Vagina (tissue), 2 donors: ENCODE measurements around the gene PRPF19. TPM values are rescaled to one million over a fixed set of nuclear protein-coding genes. Genes with fewer than 3 reads are reported as not detected.

Experiments used
- DNase-seq, 2 donors: peaks; one replicate each; pipeline ENCODE4 v3.0.0-alpha.2; 2017; ENCODE audit errors: extremely low spot score in 2 of 2
- H3K27ac ChIP-seq: fragments of 200-600 bp; sonication (generic); one replicate; pipeline ENCODE4 v1.5.1; 2019
- H3K27me3 ChIP-seq: fragments of 200-600 bp; sonication (generic); one replicate; pipeline ENCODE4 v1.5.1; 2019
- H3K36me3 ChIP-seq, 2 donors: fragments of 200-600 bp; sonication (generic); one replicate each; pipeline ENCODE4 v1.5.1; 2017 to 2019
- H3K4me1 ChIP-seq: fragments of 200-600 bp; sonication (generic); one replicate; pipeline ENCODE4 v1.5.1; 2019
- H3K4me3 ChIP-seq, 2 donors: fragments of 200-600 bp; sonication (generic); 1 replicate in 1 of 2; 2 replicates in 1 of 2; pipeline ENCODE4 v1.5.1; 2016 to 2019
- H3K9me3 ChIP-seq: fragments of 200-600 bp; sonication (generic); one replicate; pipeline ENCODE4 v1.5.1; 2019
- POLR2A ChIP-seq, 2 donors: fragments of 450-650 bp; IDR thresholded peaks; one replicate each; pipeline ENCODE4 v1.6.1; 2017; ENCODE audit warnings: antibody characterized with exemption in 2 of 2, mild to moderate bottlenecking in 2 of 2, moderate library complexity in 2 of 2
- POLR2AphosphoS5 ChIP-seq, 2 donors: sonication (generic); formaldehyde crosslinking; IDR thresholded peaks; one replicate each; pipeline ENCODE4 v1.9.0; 2017; ENCODE audit warnings: antibody characterized with exemption in 2 of 2, mild to moderate bottlenecking in 2 of 2, low read depth in 1 of 2; ENCODE audit not compliant: insufficient read depth in 1 of 2
- intact Hi-C: fragments of 100-400 bp; cut with DNase I; formaldehyde crosslinking; loops from one replicate; pipeline ENCODE4 v1.15.1; 2023
- total RNA-seq: library from RNA; depleted of rRNA; stranded (reverse); fragments of >200 nt; gene quantifications from one replicate; pipeline ENCODE4 v1.2.3, GENCODE V29; 2016
- TF ChIP-seq, protein P1 (sequence below), 3 experiments: fragments of 450-650 bp in 2 of 3; fragments of 200-600 bp in 1 of 3; sonication (generic) in 1 of 3; IDR thresholded peaks; one replicate each; pipeline ENCODE4 v1.5.1; 2017 to 2019; ENCODE audit warnings: antibody characterized with exemption in 3 of 3, mild to moderate bottlenecking in 2 of 3, moderate library complexity in 2 of 3

Gene PRPF19
- total RNA-seq, 1 donor from 2014 or later: 54.0 TPM

DNA sequence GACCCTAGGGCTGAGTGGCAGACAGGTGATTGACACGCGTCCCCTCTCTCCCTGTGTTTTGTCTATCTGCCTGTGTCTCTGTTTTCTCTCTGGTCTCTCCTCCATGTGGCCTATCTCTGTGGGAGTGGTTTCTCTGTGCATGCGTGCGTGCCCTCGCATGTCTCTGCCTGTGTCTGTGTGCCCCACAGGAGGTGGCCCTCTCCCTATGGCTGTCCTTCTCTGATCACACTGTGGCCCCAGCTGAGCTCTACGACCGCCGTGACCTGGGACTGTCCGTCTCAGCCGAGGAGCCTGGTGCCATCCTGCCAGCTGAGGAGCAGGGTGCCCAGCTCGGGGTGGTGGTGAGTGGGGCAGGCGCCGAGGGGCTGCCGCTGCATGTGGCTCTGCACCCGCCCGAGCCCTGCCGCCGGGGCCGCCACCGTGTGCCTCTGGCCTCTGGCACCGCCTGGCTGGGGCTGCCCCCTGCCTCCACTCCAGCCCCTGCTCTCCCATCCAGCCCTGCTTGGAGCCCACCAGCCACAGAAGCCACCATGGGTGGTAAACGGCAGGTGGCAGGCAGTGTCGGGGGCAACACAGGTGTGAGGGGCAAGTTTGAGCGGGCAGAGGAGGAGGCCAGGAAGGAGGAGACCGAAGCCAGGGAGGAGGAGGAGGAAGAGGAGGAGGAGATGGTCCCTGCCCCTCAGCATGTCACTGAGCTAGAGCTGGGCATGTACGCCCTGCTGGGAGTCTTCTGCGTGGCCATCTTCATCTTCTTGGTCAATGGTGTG lies 29.5 kb upstream of the PRPF19 start:
- Histone ChIP-seq H3K9me3 (no peaks in the 10 kb centered on the region), H3K27me3 (no peaks in the 10 kb centered on the region), H3K36me3 (peaks cover 0 to 6% of the 10 kb centered on the region in 2 donors), H3K4me3 (no peak overlapping the region), H3K27ac (no peak overlapping the region), H3K4me1 (no peaks in the 10 kb centered on the region)
- TF ChIP-seq, protein P1, sequence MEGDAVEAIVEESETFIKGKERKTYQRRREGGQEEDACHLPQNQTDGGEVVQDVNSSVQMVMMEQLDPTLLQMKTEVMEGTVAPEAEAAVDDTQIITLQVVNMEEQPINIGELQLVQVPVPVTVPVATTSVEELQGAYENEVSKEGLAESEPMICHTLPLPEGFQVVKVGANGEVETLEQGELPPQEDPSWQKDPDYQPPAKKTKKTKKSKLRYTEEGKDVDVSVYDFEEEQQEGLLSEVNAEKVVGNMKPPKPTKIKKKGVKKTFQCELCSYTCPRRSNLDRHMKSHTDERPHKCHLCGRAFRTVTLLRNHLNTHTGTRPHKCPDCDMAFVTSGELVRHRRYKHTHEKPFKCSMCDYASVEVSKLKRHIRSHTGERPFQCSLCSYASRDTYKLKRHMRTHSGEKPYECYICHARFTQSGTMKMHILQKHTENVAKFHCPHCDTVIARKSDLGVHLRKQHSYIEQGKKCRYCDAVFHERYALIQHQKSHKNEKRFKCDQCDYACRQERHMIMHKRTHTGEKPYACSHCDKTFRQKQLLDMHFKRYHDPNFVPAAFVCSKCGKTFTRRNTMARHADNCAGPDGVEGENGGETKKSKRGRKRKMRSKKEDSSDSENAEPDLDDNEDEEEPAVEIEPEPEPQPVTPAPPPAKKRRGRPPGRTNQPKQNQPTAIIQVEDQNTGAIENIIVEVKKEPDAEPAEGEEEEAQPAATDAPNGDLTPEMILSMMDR (IDR thresholded peaks at IDR 0.05): no peak
- TF ChIP-seq POLR2AphosphoS5 (IDR thresholded peaks at IDR 0.05; ENCODE audit: insufficient read depth in 1 of 2, low read depth in 1 of 2) (no peak), POLR2A (IDR thresholded peaks at IDR 0.05) (no peak)
- intact Hi-C loops: no loop called here
- DNase-seq: no peak

DNA sequence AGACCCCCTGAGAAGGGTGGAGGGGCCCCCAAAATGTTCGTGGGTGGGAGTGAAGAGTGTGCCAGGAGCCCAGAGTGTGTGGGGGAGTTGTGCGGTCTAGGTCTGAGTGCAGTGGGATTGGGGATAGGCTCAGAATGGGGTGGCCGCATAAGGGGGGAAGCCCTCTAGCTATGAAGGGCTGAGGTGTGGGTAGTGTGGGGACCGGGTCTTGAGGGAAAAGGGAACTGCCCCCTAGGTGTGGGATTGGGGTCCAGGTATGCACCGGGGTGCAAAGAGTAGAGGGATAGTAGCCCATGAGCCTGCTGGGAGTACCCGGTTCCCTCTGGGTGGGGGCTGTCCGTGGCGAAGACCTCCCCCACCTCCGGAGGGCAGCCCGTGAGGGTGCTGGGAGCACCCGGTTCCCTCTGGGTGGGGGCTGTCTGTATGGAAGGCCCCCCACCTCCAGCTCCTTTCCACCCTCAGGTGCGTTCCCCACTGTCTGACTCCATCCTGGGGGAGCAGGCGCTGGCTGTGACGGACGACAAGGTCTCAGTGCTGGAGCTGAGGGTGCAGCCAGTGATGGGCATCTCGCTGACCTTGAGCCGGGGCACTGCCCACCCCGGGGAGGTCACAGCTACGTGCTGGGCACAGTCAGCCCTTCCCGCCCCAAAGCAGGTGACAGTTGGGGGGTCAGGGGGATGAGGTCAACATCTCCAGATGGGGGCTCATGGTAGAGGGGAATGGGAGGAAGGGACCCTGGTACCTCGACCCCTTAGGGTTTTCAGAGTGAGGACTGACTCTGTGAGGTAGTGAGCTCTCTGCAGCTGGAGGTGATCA lies 28.6 kb upstream of the PRPF19 start:
- no peak for DNase-seq
- TF ChIP-seq, protein P1 (IDR thresholded peaks at IDR 0.05): no peak
- no peak for TF ChIP-seq POLR2A (IDR thresholded peaks at IDR 0.05)
- no peak for TF ChIP-seq POLR2AphosphoS5 (IDR thresholded peaks at IDR 0.05; ENCODE audit: insufficient read depth in 1 of 2, low read depth in 1 of 2)
- Histone ChIP-seq H3K27ac (no peak overlapping the region), H3K4me1 (no peaks in the 10 kb centered on the region), H3K36me3 (no peaks in the 10 kb centered on the region), H3K9me3 (no peaks in the 10 kb centered on the region), H3K27me3 (no peaks in the 10 kb centered on the region), H3K4me3 (no peak overlapping the region)
- intact Hi-C loops: no loop called here

DNA sequence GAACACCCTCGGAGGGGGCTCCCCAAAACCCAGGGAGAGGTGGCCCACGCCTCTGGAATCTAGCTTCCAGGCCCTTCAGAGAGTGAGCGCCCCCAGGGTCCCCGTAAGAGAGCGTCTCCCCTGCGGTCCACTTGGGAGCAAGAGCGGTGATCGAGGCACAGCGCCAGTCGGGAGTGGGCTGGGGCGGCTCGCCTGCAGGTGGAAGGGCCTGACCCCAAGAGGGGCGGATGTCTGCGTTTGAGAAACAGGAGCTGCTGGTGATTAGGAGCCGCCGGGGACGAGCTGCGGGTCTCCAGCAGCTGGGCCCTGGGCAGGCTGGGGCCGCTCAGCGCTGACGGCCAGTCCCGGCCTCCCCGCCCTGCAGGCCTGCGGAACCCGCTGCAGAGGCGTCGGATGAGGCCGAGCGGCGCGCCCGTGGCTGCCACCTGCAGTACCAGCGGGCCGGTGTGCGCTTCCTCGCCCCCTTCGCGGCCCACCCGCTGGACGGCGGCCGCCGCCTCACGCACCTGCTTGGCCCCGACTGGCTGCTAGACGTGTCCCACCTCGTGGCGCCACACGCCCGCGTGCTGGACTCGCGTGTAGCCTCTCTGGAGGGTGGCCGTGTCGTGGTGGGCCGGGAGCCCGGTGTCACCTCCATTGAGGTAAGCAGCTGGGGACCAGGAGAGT lies 27.9 kb upstream of the PRPF19 start:
- no peaks in the 10 kb centered on the region for H3K9me3 ChIP-seq
- H3K27me3 ChIP-seq: no peaks in the 10 kb centered on the region
- H3K4me3 ChIP-seq: no peak overlapping the region
- DNase-seq: no peak
- intact Hi-C loops: no loop called here
- TF ChIP-seq, protein P1 (IDR thresholded peaks at IDR 0.05): no peak
- TF ChIP-seq POLR2AphosphoS5 (IDR thresholded peaks at IDR 0.05; ENCODE audit: insufficient read depth in 1 of 2, low read depth in 1 of 2): no peak
- TF ChIP-seq POLR2A (IDR thresholded peaks at IDR 0.05): no peak
- H3K36me3 ChIP-seq: no peaks in the 10 kb centered on the region
- H3K4me1 ChIP-seq: no peaks in the 10 kb centered on the region
- no peak overlapping the region for H3K27ac ChIP-seq

DNA sequence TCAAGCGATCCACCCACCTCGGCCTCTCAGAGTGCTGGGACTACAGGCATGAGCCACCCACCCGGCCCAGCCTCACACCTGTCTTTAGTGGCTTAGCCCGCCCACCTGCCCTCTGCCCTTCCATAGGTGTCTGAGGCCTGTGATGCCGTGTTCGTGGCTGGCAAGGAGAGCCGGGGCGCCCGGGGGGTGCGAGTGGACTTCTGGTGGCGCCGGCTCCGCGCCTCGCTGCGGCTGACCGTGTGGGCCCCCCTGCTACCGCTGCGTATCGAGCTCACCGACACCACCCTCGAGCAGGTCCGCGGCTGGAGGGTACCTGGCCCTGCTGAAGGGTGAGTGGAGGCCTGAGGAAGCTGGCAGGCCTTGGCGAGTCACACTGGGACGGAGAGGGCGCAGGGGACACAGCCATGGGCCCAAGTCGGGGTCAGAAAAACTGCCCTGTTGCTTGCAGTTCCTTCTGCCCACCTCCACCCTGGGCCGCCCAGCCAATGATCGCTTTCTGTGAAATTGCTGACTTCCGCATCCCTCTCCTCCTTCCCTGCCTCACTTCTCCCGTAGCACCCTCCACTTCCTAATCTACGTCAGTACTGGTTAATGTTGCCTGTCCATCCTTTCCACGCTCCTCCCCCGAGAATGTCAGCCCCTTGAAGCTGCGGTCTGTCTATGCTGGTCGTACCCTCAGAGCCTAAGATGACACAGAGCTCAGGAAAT lies 27.2 kb upstream of the PRPF19 start:
- no peak overlapping the region for H3K27ac ChIP-seq
- no peak overlapping the region for H3K4me3 ChIP-seq
- no peaks in the 10 kb centered on the region for H3K4me1 ChIP-seq
- H3K36me3 ChIP-seq: no peaks in the 10 kb centered on the region
- intact Hi-C loops: no loop called here
- no peak for DNase-seq
- no peaks in the 10 kb centered on the region for H3K27me3 ChIP-seq
- TF ChIP-seq POLR2A (IDR thresholded peaks at IDR 0.05): no peak
- no peak for TF ChIP-seq POLR2AphosphoS5 (IDR thresholded peaks at IDR 0.05; ENCODE audit: insufficient read depth in 1 of 2, low read depth in 1 of 2)
- TF ChIP-seq, protein P1 (IDR thresholded peaks at IDR 0.05): no peak
- H3K9me3 ChIP-seq: no peaks in the 10 kb centered on the region
